ENCODE measurements around the gene IL1RAP.

Gene IL1RAP

GRCh38 chr3:190579514-190580137, 65.7 kb downstream of the IL1RAP start:
- DNase-seq (ENCODE audit: low read depth) = no peak

GRCh38 chr3:190580417-190580816, 66.5 kb downstream of the IL1RAP start:
- DNase-seq (ENCODE audit: low read depth) = no peak

- no peak for DNase-seq (ENCODE audit: low read depth)
These were observed 67.2 kb downstream of the IL1RAP start for GRCh38 chr3:190581041-190581541.

DNA sequence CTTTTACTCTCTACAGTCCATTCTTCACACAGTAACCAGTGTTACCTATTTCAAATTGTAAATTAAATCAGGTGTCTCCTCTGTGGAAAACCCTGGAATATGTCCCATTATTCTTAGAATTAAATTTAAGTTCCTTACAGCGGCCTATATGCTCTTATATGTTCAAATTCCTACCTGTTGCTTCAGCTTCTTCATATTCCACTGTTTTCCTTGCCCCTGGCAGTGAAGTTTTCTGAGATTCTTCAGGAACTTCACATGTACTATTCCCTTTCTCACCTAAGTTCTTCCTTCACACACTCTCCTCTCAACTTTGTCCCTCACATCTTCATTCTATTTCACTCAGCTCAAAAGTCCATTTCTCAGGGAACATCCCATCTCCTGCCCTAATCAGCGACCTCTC, 68.8 kb downstream of the IL1RAP start:
- DNase-seq (ENCODE audit: low read depth) = no peak

- no peak for DNase-seq (ENCODE audit: low read depth)
These were observed 72.1 kb downstream of the IL1RAP start for GRCh38 chr3:190585805-190586630.

- DNase-seq (ENCODE audit: low read depth) = no peak
These were observed 72.7 kb downstream of the IL1RAP start for GRCh38 chr3:190586631-190587011.

DNA sequence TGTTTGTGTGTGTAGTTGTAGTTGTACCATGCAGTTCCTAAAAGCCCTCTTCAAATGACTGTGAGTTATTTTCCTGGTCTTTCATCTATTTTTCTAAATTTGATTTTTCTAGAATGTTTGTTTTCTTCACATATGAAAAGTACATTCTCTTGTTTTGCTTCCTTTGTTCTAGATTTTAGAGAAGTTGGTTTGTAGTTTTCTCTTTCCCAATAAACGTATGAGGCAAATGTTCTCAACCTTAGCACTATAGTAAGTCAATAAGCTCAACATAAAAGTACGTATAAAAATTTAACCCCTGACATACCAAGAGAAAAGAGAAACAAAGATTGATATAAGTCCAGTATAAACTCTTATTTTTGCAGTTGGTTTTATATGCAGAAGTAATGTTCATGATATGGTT, 74.7 kb downstream of the IL1RAP start:
- DNase-seq (ENCODE audit: low read depth) = no peak

GRCh38 chr3:190589326-190589725, 75.4 kb downstream of the IL1RAP start:
- no peak for DNase-seq (ENCODE audit: low read depth)

GRCh38 chr3:190591080-190591479, 77.2 kb downstream of the IL1RAP start:
- no peak for DNase-seq (ENCODE audit: low read depth)

DNA sequence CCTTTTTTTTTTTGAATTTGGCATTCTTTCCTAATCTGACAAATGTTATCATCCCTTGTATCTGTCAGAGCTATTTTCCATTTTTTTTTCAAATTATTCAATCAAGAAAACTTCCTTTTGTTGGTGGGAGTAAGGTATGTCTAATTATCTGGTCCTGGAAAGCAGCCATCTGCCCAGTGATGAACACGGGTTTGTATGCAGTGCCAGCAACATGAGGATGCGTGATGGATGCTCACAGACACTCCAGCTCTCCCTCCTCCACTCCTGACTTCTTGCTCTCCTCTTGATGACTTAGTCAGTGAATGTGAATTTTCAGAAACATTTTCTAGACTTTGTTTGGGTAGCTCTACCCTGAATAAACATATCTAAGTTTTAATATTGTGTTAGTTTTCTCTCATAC, 79.2 kb downstream of the IL1RAP start:
- no peak for DNase-seq (ENCODE audit: low read depth)

DNA sequence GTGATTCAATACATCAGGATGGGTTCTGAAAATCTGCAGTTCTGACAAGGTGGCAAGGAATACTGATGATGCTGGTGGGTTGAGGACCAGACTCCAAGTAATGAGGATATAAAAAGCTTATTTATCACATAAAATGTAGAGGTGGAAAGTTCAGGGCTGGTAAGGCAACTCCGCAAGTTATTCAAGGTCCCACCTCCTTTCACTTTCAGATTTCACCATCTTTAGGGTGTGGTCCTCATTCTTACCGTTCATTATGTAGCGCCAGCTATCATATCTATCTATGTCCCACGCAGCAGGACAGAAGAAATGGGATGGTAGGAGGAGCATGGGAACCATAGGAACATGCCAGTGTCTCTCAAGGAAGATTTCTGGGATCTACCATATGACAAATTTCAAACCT, 80.3 kb downstream of the IL1RAP start:
- no peak for DNase-seq (ENCODE audit: low read depth)

DNA sequence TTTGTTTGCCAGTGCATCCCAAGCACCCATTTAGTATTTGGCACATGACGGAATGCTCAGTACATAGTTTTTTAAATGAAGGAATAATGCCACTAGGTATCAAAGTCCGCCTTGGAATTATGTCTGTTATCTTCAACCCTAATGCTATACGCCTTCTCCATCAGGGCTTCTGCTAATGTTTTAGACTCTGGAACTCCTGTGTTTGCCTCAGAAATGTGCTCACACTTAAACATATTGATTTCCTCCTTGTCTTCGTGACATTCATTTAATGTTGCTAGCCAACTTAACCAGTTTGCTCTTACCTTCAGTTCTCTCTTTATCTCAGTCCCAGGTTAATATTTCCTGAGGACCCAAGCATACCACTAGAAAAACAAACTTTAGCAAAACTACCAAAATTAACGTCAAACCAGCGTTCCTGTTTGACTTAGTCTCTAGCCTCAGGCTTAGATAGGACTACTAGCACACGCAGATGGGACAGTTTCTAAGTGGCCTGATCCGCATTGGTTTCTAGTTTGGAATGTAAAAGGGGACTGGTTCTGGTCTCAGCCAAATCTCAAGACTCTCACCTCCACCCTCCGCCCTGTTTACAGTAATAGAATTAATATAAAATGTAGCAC, 81.4 kb downstream of the IL1RAP start:
- DNase-seq (ENCODE audit: low read depth) = no peak

GRCh38 chr3:190595807-190596206, 81.9 kb downstream of the IL1RAP start:
- DNase-seq (ENCODE audit: low read depth) = no peak

- no peak for DNase-seq (ENCODE audit: low read depth)
These were observed 82.7 kb downstream of the IL1RAP start for GRCh38 chr3:190596349-190597285.

GRCh38 chr3:190597291-190597690, 83.4 kb downstream of the IL1RAP start:
- DNase-seq (ENCODE audit: low read depth) = no peak

DNA sequence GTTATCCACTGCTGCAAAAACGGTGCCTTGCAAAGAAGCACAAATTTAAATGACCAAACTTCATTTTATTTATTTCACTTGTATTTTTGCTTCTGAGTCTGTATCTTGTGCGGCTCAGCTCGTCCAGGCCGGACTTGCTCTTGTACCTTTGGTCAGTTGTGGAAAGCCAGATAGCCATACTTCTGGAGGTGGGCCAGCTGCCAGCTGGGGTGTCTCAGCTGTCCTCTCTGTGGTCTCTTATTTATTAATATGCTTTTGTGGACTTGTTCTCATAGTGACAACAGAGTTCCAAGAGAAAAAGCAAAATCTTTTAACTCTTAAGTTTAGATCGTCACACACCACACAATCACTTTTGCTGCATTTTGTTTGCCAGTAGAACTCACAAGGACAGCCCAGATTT, 87.7 kb downstream of the IL1RAP start:
- DNase-seq (ENCODE audit: low read depth) = no peak

DNA sequence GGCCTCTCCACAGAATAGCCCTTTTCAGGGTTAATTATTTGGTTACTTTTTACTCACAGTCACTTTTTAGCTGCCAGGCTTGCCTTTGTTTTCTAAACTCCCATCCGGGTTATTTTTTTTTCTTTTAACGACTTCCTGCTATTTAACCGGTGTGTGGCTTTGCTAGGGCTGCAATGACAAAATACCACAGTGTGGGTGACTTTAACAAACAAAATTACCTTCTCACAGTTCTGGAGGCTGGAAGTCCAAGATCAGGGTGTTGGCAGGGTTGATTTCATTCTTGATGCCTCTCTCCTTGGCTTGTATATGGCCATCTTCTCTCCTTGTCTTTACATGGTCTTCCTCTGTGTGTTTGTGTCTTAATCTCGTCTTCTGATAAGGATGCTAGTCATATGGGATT, 91.5 kb downstream of the IL1RAP start:
- DNase-seq (ENCODE audit: low read depth) = no peak

- no peak for DNase-seq (ENCODE audit: low read depth)
These were observed 92.7 kb downstream of the IL1RAP start for GRCh38 chr3:190606596-190606995.

GRCh38 chr3:190607021-190607420, 93.1 kb downstream of the IL1RAP start:
- no peak for DNase-seq (ENCODE audit: low read depth)

DNA sequence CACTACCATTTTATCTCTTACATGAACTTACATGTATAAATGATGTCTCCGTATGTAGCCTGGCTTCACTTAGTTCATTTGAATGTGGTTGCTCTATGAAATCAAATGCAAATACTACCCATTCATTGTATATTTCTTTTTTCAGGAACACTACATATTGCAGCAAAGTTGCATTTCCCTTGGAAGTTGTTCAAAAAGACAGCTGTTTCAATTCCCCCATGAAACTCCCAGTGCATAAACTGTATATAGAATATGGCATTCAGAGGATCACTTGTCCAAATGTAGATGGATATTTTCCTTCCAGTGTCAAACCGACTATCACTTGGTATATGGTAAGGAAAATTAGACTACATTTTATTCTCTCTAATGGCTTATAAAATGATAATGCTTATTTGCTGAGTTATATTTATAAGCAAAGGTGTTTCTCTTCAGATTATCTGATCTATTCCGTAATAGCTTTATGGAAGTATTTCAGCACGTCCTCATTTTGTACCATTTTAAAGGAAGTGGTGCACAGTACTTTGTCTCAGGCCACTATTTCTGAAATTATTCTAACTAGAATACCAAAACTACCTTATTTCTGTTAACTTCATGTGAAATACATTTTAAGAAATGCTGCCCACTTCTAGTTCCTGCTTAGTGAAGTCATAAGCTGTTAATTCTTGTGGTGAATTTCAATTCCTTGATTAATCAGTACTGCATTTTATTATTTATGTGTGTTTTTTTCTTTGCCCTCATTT, 95.1 kb downstream of the IL1RAP start:
- DNase-seq (ENCODE audit: low read depth) = no peak

Measured in T follicular helper cell (primary cell).